Measurements from ENCODE around the gene SH3BP5. TPM values are rescaled to one million over a fixed set of nuclear protein-coding genes. Genes with fewer than 3 reads are reported as not detected.

Gene SH3BP5
- total and polyA plus RNA-seq, 12 donors: 119 to 1,158 (median 180) TPM

GRCh38 chr3:15217011-15217671 lies 115.2 kb downstream of the SH3BP5 start:
- Histone ChIP-seq H3K9me3 (replicated peaks in 1 of 3) (no peaks in the 10 kb centered on the region), H3K36me3 (replicated peaks in 1 of 2) (peaks cover 0 to 75% of the 10 kb centered on the region in 2 donors)

GRCh38 chr3:15216501-15216900 lies 115.9 kb downstream of the SH3BP5 start:
- H3K36me3 ChIP-seq (replicated peaks in 1 of 2): peaks cover 0 to 72% of the 10 kb centered on the region in 2 donors
- no peaks in the 10 kb centered on the region for H3K9me3 ChIP-seq (replicated peaks in 1 of 3)
- peaks cover 3% of the 10 kb centered on the region in 2 donors for H3K4me1 ChIP-seq (replicated peaks in 1 of 2)
- TF ChIP-seq CTCF (IDR thresholded peaks at IDR 0.05) (no peak), POLR2A (IDR thresholded peaks at IDR 0.05) (no peak)
- no peak overlapping the region for H3K4me3 ChIP-seq
- WGBS, 4 donors: 93 to 100% (median 96%) methylated on average over 1 of the region's 1 CpG
- H3K27me3 ChIP-seq: no peaks in the 10 kb centered on the region
- no peak for DNase-seq
- intact Hi-C loops (cut with DNase I): loop anchor here in 1 of 2 donors (5.0 kb wide), 1 partner anchor 36 kb away; no protein-coding TSS in a partner anchor
- no peak overlapping the region for H3K27ac ChIP-seq

More at GRCh38 chr3:15217011-15217671, 115.2 kb downstream of the SH3BP5 start:
- no peak overlapping the region for H3K4me3 ChIP-seq
- WGBS, 4 donors: 94 to 95% (median 94%) methylated on average over 4 of the region's 4 CpGs
- no peak for DNase-seq
- TF ChIP-seq CTCF (IDR thresholded peaks at IDR 0.05) (no peak), POLR2A (IDR thresholded peaks at IDR 0.05) (no peak)
- H3K4me1 ChIP-seq (replicated peaks in 1 of 2): peaks cover 3% of the 10 kb centered on the region in 2 donors
- H3K27ac ChIP-seq: no peak overlapping the region
- intact Hi-C loops (cut with DNase I): loop anchor here in 1 of 2 donors (5.0 kb wide), 1 partner anchor 35 kb away; no protein-coding TSS in a partner anchor
- H3K27me3 ChIP-seq: no peaks in the 10 kb centered on the region

DNA sequence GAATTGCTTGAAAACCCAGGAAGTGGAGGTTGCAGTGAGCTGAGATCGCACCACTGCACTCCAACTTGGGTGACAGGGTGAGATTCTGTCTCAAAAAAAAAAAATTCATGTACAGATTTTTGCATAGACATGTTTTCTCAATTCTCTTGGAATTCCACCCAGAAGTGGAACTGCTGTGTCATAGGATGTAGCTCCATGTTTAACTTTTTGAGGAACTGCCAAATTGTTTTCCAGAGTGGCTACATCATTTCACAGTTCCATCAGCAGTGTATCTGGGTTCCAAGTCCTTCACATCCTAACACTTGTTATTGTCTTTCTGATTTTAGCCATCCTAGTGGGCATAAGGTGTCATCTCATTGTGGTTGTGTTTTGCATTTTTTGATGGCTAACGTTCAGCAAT lies 116.4 kb downstream of the SH3BP5 start:
- Histone ChIP-seq H3K9me3 (replicated peaks in 1 of 3) (no peaks in the 10 kb centered on the region), H3K27me3 (no peaks in the 10 kb centered on the region), H3K4me3 (no peak overlapping the region), H3K4me1 (replicated peaks in 1 of 2) (peaks cover 3% of the 10 kb centered on the region in 2 donors), H3K36me3 (replicated peaks in 1 of 2) (peaks cover 0 to 67% of the 10 kb centered on the region in 2 donors), H3K27ac (peak overlapping the region in 1 of 5 donors; percentile 7)
- TF ChIP-seq CTCF (IDR thresholded peaks at IDR 0.05) (no peak), POLR2A (IDR thresholded peaks at IDR 0.05) (no peak)
- DNase-seq: no peak
- intact Hi-C loops (cut with DNase I): loop anchor here in 1 of 2 donors (5.0 kb wide), 1 partner anchor 36 kb away; no protein-coding TSS in a partner anchor
- 67 to 83% (median 73%) methylated on average over 2 of the region's 2 CpGs for WGBS, 4 donors

GRCh38 chr3:15214758-15215157 lies 117.6 kb downstream of the SH3BP5 start:
- no peaks in the 10 kb centered on the region for H3K9me3 ChIP-seq (replicated peaks in 1 of 3)
- H3K4me1 ChIP-seq (replicated peaks in 1 of 2): peaks cover 6 to 9% of the 10 kb centered on the region in 2 donors
- H3K27ac ChIP-seq: no peak overlapping the region
- H3K4me3 ChIP-seq: no peak overlapping the region
- peaks cover 0 to 64% of the 10 kb centered on the region in 2 donors for H3K36me3 ChIP-seq (replicated peaks in 1 of 2)
- no peaks in the 10 kb centered on the region for H3K27me3 ChIP-seq
- DNase-seq: no peak
- TF ChIP-seq POLR2A (IDR thresholded peaks at IDR 0.05): no peak
- no peak for TF ChIP-seq CTCF (IDR thresholded peaks at IDR 0.05)
- WGBS, 4 donors: 85 to 100% (median 96%) methylated on average over 1 of the region's 1 CpG
- intact Hi-C loops (cut with DNase I): loop anchor here in 1 of 2 donors (5.0 kb wide), 1 partner anchor 38 kb away; no protein-coding TSS in a partner anchor

Measured in adrenal gland (tissue), 12 donors.